ENCODE results near the gene NDUFA11.

DNA sequence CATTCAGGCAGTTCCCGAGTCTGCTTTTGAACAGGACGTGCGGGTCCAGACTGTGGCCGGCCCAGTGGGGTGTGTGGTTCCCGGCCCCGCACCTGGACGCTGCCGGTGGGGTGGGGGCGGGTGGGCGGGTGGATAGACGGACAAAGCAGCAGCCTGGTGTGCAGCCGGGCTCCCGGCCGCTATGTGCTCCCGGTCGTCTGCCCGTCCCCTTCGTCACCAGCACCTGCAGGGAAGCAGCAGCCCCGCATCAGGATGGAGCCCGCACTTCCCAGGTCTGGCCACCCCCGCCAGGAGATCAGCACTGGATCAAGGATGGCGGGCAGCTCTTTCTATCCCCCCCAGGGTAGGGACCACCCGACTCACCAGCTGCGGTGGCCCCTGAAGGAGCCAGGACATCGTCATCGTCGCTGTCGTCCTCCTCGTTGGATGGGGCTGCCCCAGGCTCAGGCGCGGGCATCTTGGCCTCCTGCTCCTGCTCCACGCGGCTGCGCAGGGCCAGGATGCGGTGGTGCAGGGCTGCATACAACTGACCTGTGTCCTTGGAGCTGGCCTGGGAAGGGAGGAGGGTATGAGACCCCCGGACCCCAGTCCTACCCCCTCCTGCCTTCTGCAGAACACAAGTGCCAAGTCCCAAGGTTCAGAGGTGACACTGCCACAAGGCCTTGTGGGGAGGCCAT, 14.0 kb upstream of the NDUFA11 start:
- TF ChIP-seq, protein P1, sequence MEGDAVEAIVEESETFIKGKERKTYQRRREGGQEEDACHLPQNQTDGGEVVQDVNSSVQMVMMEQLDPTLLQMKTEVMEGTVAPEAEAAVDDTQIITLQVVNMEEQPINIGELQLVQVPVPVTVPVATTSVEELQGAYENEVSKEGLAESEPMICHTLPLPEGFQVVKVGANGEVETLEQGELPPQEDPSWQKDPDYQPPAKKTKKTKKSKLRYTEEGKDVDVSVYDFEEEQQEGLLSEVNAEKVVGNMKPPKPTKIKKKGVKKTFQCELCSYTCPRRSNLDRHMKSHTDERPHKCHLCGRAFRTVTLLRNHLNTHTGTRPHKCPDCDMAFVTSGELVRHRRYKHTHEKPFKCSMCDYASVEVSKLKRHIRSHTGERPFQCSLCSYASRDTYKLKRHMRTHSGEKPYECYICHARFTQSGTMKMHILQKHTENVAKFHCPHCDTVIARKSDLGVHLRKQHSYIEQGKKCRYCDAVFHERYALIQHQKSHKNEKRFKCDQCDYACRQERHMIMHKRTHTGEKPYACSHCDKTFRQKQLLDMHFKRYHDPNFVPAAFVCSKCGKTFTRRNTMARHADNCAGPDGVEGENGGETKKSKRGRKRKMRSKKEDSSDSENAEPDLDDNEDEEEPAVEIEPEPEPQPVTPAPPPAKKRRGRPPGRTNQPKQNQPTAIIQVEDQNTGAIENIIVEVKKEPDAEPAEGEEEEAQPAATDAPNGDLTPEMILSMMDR (IDR thresholded peaks at IDR 0.05): no peak
- TF ChIP-seq POLR2AphosphoS5 (IDR thresholded peaks at IDR 0.05): no peak
- no peak for TF ChIP-seq EP300 (IDR thresholded peaks at IDR 0.05)
